Cardiac muscle cell (in vitro differentiated cells and primary cell): ENCODE results near the gene CMTM8. TPM values are rescaled to one million over a fixed set of nuclear protein-coding genes. Genes with fewer than 3 reads are reported as not detected.

ENCODE experiments used
- DNase-seq, 2 donors: peaks; one replicate each; pipeline versions ENCODE4 v3.0.0 to v3.0.0-alpha.2; 2010 to 2017; ENCODE audit warnings: low read depth in 1 of 2, low spot score in 1 of 2
- H3K27ac ChIP-seq: fragments of 200-600 bp; sonication (generic); 2 replicates; pipeline ENCODE4 v1.5.1; 2016
- H3K27me3 ChIP-seq: fragments of 200-600 bp; sonication (generic); 2 replicates; pipeline ENCODE4 v1.6.0; 2016; ENCODE audit warnings: control low read depth
- H3K36me3 ChIP-seq: fragments of 200-600 bp; sonication (generic); 2 replicates; pipeline ENCODE4 v1.5.1; 2016; ENCODE audit warnings: control low read depth
- H3K4me1 ChIP-seq: fragments of 200-600 bp; sonication (generic); 2 replicates; pipeline ENCODE4 v1.8.1; 2017; ENCODE audit warnings: low read depth, mild to moderate bottlenecking, mixed run types
- H3K4me3 ChIP-seq: fragments of 200-600 bp; sonication (generic); 2 replicates; pipeline ENCODE4 v1.5.1; 2016; ENCODE audit warnings: mild to moderate bottlenecking
- H3K9me3 ChIP-seq: fragments of 200-600 bp; sonication (generic); 2 replicates; pipeline ENCODE4 v1.5.1; 2017; ENCODE audit warnings: low read depth, mild to moderate bottlenecking, control low read depth
- polyA plus RNA-seq: library from polyadenylated mRNA; unstranded; fragments of >200 nt; fragmentation: Nextera tagmentation; extraction: Ambion mirVana; gene quantifications from 2 replicates; pipeline ENCODE4 v1.2.1, GENCODE V29; 2016
- total RNA-seq: library from RNA; depleted of rRNA; stranded (reverse); fragments of >200 nt; gene quantifications from 2 replicates; pipeline ENCODE4 v1.2.3, GENCODE V29; 2016
- TF ChIP-seq, protein P1 (sequence below): IDR thresholded peaks from 2 replicates; pipeline ENCODE4 v1.5.1; 2012; ENCODE audit warnings: low read depth, mild to moderate bottlenecking, low read length

CMTM8 gene
- total and polyA plus RNA-seq, 2 experiments from 2014 or later, result 6.9 to 12.5 TPM

DNA sequence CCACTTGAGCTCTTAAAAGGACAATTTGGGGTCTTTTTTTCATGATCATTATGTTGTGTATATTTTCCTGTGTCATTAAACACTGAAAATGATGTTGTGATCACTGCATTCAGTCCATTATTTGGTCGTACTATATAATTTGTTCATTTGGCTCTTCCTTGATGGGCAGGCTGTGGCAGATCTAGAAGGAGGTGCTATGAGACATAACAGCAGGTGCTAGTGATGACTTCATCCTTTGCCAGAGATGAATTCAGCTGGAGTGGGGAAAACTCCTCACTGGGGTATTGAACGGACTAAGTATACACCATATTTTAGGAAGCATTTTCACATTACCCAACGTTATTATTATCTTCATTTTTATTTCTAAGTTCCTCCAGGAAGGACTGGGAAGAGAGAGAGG is 165.2 kb downstream of the CMTM8 start:
- DNase-seq, result no peak
- Histone ChIP-seq H3K9me3 (no peaks in the 10 kb centered on the region), H3K36me3 (no peaks in the 10 kb centered on the region), H3K4me1 (peaks cover 5% of the 10 kb centered on the region), H3K27me3 (no peaks in the 10 kb centered on the region), H3K4me3 (no peak overlapping the region), H3K27ac (no peak overlapping the region)
- TF ChIP-seq, protein P1, sequence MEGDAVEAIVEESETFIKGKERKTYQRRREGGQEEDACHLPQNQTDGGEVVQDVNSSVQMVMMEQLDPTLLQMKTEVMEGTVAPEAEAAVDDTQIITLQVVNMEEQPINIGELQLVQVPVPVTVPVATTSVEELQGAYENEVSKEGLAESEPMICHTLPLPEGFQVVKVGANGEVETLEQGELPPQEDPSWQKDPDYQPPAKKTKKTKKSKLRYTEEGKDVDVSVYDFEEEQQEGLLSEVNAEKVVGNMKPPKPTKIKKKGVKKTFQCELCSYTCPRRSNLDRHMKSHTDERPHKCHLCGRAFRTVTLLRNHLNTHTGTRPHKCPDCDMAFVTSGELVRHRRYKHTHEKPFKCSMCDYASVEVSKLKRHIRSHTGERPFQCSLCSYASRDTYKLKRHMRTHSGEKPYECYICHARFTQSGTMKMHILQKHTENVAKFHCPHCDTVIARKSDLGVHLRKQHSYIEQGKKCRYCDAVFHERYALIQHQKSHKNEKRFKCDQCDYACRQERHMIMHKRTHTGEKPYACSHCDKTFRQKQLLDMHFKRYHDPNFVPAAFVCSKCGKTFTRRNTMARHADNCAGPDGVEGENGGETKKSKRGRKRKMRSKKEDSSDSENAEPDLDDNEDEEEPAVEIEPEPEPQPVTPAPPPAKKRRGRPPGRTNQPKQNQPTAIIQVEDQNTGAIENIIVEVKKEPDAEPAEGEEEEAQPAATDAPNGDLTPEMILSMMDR, result no peak

GRCh38 chr3:32404714-32405113 is 166.2 kb downstream of the CMTM8 start:
- TF ChIP-seq, protein P1, result no peak
- no peak for DNase-seq
- Histone ChIP-seq H3K4me1 (peaks cover 5% of the 10 kb centered on the region), H3K27ac (no peak overlapping the region), H3K9me3 (no peaks in the 10 kb centered on the region), H3K36me3 (no peaks in the 10 kb centered on the region), H3K27me3 (no peaks in the 10 kb centered on the region), H3K4me3 (no peak overlapping the region)

DNA sequence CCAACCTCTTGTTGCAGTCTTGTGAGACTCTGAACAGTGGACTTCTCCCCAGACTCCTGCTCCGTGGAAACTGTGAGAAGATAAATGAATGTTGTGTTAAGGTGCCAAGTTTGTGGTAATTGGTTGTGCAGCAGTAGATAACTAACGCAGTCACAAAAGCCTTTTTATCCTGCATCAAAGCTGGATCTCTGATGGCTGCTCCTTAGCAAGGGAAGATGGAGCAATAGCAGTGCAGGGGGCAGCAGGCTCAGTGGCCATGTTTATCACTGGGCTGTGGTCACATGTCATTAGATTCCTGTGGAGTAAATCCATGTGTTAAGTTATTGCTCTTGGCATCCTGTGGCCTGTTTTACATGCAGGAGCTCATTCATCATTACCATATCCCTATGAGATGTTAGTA is 166.7 kb downstream of the CMTM8 start:
- no peak overlapping the region for H3K27ac ChIP-seq
- peak in 1 of 2 donors; percentile 93 for DNase-seq
- H3K9me3 ChIP-seq, result no peaks in the 10 kb centered on the region
- no peaks in the 10 kb centered on the region for H3K36me3 ChIP-seq
- H3K27me3 ChIP-seq, result no peaks in the 10 kb centered on the region
- TF ChIP-seq, protein P1, result no peak
- H3K4me1 ChIP-seq, result peaks cover 8% of the 10 kb centered on the region
- no peak overlapping the region for H3K4me3 ChIP-seq

DNA sequence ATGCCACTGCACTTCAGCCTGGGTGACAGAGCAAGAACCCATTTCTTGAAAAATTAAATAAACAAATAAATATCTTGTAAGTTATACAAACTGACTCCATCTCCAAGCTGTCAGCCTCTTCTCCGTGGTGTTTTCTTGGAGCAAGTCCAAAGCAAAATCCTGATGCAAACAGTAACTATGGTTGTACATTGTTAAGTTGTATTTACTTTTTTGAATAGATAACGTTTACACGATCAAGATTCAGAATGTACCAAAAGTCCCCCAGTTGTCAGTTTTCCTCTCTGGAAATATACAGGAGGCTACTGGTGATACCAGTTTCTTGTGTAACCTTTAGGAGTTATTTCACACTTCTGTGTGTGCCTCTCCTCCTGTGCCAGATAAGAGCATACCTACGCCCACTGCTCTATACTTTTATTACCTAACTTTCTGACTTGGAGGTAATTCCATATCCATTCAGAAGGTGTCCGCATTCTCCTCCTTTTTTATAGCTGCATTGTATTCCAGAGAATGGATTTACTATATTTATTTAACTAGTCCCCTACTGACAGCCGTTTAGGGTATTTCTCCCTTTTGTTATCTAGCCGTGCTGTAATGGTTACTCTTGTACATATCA is 167.3 kb downstream of the CMTM8 start:
- no peaks in the 10 kb centered on the region for H3K27me3 ChIP-seq
- TF ChIP-seq, protein P1, result no peak
- H3K27ac ChIP-seq, result no peak overlapping the region

DNA sequence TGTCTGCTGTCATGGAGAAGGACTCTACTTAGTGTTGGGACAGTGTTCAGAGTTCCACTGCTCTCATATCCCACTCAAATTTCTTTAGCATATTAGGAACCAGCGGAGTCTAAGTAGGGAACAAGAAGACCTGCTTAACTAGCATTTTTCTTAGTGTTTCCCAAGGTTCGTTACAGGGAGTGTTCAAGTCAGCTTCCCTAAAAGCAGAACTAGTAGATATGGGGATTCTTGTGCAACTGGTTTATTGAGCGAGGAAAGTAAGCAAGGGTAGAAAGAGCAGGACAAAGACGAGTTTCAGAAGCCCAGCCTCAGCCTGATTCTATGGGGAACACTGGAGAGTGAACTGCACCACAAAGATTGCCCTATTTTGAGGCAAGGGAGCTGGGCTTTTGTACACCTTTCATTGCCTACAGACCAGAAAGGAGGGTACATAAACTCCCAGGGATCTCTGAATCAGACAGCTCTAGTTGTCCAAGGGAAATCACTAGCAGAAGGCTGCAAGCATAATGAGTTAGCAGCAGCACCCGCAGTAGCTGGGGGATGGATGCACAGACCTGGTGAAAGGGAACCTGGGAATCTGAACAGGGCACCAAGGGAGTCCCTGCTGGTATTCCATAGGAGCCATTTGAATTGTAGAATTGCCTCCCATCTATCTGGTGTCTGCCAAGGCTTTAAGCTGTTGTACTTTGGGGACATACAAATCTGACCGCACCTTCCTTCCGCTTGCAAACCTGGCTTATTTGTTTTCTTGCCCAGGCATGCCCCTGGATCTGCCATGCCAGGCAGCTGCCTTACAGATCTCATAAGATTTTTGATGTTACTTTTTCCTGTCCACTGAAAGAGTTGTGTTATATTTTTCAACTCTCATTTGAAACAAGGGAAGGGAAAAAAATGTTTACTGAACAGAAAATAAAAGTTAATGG is 168.3 kb downstream of the CMTM8 start:
- H3K27me3 ChIP-seq, result no peaks in the 10 kb centered on the region
- H3K4me3 ChIP-seq, result no peak overlapping the region
- H3K36me3 ChIP-seq, result no peaks in the 10 kb centered on the region
- H3K4me1 ChIP-seq, result peaks cover 4% of the 10 kb centered on the region
- H3K9me3 ChIP-seq, result no peaks in the 10 kb centered on the region
- H3K27ac ChIP-seq, result no peak overlapping the region
- TF ChIP-seq, protein P1, result no peak
- DNase-seq, result no peak

More for the DNA sequence above, 167.3 kb downstream of the CMTM8 start:
- peak in 1 of 2 donors; percentile 67 for DNase-seq
- H3K9me3 ChIP-seq, result no peaks in the 10 kb centered on the region
- H3K4me3 ChIP-seq, result no peak overlapping the region
- H3K4me1 ChIP-seq, result peaks cover 9% of the 10 kb centered on the region
- no peaks in the 10 kb centered on the region for H3K36me3 ChIP-seq
